ENCODE results near the gene AIFM3.

GRCh38 chr22:21014202-21014725, 47.2 kb downstream of the AIFM3 start:
- TF ChIP-seq EZH2phosphoT487 (IDR thresholded peaks at IDR 0.05; ENCODE audit: borderline replicate concordance): no peak
- TF ChIP-seq, protein P1, sequence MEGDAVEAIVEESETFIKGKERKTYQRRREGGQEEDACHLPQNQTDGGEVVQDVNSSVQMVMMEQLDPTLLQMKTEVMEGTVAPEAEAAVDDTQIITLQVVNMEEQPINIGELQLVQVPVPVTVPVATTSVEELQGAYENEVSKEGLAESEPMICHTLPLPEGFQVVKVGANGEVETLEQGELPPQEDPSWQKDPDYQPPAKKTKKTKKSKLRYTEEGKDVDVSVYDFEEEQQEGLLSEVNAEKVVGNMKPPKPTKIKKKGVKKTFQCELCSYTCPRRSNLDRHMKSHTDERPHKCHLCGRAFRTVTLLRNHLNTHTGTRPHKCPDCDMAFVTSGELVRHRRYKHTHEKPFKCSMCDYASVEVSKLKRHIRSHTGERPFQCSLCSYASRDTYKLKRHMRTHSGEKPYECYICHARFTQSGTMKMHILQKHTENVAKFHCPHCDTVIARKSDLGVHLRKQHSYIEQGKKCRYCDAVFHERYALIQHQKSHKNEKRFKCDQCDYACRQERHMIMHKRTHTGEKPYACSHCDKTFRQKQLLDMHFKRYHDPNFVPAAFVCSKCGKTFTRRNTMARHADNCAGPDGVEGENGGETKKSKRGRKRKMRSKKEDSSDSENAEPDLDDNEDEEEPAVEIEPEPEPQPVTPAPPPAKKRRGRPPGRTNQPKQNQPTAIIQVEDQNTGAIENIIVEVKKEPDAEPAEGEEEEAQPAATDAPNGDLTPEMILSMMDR (conservative IDR thresholded peaks at IDR 0.05; ENCODE audit: low read length): no peak
